Islet of Langerhans (tissue), 1 donor: ENCODE results near the gene PPP1R2B.

ENCODE experiments used
- FAIRE-seq: peaks from one replicate; lab custom pipeline; 2011; peaks lifted over from hg19 to GRCh38; lab: Jason Lieb, UNC

The PPP1R2B gene

GRCh38 chr5:156879665-156880285 lies 29.7 kb downstream of the PPP1R2B start:
- FAIRE-seq = no peak

- FAIRE-seq = no peak
Measured at GRCh38 chr5:156883316-156883875, 33.3 kb downstream of the PPP1R2B start.

- FAIRE-seq = no peak
Measured at GRCh38 chr5:156888520-156888919, 38.4 kb downstream of the PPP1R2B start.

- no peak for FAIRE-seq
Measured at GRCh38 chr5:156892223-156892622, 42.1 kb downstream of the PPP1R2B start.

- no peak for FAIRE-seq
Measured at GRCh38 chr5:156892864-156893263, 42.8 kb downstream of the PPP1R2B start.

- no peak for FAIRE-seq
Measured at GRCh38 chr5:156893517-156893916, 43.4 kb downstream of the PPP1R2B start.

- FAIRE-seq = no peak
Measured at GRCh38 chr5:156896546-156896945, 46.5 kb downstream of the PPP1R2B start.
